HTERT RPE-1 (cell line): Measurements from ENCODE around the gene BHLHE23.

Experiments
- in situ Hi-C: fragments of 300-500 bp; cut with MboI; formaldehyde crosslinking; loops from 4 replicates; pipeline ENCODE4 v1.14.3; 2020; ENCODE audit warnings: low sequenced_read_pairs

Gene BHLHE23

DNA sequence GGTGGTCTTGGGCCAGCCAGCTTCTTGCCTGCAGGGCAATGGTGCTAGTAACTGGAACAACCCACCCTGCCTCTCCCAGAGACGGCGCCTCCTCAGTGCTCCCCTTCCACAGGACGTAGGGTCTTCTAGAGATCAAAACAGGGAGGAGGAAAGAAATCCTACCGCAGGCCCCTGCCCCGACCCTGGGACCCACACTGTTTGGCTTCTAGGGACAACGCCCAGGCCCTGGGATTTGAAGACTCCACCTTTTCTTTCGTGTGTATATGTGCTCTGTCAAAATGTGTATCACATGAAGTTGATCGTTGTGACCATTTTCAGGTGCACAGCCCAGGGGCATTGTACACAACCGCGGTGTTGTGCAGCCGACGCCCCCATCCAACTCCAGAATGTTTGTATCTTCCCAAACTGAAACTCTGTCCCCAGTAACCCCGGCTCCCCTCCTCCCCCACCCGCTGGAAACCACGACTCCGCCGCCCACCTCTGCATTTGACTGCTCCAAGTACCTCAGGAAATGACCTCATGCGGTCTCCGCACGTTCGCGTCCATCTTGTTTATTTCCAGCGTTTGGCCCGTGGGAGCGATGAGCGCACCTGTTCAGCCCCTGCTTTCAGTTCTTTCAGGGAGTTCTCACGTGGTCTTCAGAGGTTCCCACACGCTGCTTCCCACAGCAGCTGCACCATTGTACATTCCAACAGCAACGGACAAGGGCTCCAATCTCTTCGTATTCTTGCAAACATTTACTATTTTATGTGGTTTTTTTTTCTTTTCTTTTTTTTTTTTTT, 3.4 kb upstream of the BHLHE23 start:
- in situ Hi-C loops, result no loop called here

DNA sequence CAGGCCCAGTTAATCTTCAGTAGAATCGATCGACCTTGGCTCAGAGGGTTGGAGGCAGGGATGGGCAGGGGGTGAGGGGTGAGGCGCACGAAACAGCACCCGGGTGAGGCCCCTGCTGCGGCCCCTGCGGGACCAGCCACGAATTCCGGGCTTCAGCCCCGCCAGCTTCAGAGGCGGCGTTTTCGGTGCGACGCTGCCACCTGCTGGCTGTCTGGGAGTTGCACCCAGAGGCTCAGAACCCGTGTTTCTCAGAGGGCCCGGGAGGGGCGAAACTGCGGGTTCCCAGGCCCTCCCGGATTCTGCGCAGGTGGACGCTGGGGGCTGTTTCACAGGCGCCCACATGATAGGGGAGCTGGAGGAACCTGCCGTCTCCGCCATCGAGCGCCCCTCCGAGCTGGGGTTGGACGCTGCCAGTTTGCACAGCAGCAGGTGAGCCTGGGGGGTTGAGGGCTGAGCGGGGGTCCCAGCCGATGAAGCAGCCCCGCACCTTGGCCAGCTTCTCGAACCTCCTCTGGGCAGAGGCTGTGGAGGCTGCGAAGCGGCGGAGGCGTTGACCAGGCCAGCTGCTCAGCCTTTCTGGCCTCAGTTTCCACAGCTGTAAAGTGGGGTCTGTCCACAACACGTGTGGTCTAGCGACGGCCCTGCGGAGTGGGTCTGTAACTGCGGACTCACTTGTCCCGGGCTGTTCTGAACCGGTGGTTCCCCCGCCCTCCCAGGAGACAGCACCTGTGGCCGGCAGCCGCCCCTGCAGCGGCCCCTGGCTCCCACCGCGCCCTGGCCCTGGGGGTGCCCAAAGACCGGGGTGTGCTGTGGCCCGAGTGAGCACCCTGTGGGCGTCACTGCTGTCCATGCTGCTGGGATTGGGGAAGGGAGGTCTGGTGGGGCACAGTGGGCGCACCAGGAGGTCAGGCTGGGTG, 2.5 kb upstream of the BHLHE23 start:
- in situ Hi-C loops, result no loop called here

DNA sequence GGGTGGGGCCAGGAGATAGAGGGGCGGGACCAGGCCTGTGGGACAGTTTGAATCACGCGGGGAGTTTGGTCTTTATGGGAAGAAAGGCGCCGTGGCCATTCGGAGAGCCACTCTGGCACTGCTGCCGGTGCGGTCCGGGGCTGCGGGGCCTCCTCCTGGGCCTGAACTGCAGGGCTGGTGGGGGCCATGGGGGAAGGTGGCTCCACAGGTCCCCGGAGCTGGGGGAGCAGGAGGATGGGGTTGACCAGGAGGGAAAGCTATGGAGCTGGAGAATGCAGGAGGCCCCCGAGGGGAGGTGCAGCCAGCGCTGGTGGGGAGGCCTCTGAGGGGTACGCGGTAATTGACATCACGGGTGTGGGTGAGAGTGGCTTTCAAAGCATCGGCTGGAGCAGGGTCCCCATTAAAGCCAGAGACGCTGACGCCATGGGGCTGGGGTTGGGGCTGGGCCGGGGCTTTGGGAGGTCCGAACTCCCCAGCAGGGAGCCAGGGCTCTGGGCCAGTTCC, 1.8 kb upstream of the BHLHE23 start:
- in situ Hi-C loops, result no loop called here

DNA sequence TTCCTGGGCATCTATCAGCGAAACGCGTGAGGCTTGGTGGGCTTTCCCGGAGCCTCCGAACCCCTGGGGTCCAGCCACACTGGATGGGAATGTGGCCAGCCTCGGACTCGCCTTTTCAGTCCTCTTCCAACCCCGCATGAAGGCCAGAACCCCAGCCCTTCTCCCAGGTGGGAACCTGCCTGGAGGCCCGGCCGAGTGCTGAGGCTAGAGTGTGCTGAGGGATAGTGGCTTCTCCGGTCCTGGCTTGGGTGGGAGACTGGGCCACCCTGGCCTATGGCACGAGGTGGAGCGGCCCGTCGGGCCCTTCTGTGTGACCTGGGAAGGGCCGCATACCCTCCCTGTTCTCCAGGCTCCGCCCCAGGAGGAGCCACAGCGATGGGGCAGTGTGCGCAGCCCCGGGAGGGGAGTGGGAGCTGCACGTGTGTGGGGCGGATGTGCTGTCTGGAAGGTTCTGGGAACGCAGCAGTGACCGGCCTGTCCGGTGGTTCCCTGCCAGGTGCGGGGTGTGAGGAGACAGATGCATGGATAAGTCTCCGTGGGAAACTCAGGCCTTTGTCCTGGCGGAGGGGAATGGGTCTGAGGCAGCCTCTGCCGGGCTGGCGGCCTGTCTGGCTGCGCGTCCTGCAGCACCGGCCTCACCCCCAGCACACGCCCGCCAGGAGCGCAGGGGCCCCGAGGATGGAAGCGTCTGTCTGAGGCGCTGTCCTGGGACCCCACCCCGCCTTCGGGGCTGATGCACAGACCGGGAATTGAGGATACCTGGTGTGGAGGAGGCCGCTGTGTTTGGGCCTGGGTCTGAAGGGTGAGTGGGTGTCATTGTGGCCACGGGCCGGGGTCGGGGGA, 1.1 kb upstream of the BHLHE23 start:
- in situ Hi-C loops, result no loop called here

DNA sequence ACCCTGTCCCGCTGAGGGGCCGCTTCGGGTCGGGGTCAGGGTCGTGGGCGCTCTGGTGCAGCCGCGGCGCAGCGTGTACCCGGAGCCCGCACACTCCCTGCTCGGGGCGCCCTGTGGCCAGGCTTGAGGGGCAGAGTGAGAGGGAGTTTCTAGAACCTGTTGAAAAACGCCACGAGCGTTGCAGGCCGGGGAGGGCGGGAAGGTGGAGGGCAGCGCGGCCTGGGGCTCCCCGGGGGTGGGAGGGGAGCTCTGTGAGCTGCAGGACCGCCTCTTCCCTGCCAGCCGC, 539 bp upstream of the BHLHE23 start:
- in situ Hi-C loops, result no loop called here

DNA sequence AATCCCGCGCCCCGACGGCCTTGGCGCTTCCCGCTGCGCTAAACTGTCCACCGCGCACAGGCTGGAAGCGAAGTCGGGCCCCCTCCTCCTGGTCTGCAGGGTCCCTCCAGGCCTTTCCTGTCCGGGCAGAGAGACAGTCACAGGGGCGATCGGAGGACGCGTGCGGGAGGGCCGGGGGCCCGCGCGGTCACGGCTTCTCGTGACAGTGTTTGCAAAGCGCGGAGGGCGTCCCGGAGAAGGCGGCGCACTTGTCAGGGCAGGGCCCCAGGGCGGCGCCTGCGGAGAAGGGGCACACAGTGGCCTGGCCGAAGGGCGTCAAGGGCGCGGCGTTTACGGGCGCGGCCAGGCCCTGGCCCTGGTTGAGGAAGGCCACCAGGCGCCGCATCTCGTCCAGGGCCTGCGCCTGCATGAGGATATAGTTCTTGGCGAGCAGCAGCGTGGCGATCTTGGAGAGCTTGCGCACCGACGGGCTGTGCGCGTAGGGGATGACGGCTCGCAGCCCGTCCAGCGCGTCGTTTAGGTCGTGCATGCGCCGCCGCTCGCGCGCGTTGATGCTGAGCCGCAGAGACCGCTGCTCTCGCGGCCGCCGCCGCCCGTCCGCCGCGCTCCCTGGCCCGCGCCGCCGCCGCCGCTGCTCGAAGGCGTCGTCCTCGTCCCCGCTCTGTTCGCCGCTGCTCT, 763 bp downstream of the BHLHE23 start:
- in situ Hi-C loops, result no loop called here

DNA sequence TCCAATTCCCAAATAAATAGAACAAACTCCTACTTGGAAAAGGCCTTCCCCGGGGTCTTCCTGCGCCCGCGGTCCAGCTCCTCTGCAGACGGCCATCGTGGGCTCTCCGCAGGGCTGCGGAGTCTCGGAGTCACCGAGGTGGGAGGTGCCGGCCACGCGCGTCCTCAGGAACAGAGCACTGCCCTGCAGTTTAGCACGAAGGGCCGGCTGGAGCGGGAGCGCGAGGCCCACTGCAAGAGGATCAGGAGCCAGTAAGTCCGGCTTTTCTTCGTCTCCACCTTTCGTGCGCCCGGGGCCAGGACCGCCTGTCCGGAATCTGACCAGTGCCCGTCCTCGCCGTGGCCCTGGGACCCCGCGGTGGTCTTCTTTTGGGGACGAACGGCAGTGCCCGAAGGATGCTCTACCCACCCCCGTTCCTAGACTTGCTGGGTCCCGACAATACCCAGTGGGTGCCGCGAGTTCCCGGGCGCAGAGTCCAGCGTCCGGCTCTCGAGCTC, 1.4 kb downstream of the BHLHE23 start:
- in situ Hi-C loops, result no loop called here

DNA sequence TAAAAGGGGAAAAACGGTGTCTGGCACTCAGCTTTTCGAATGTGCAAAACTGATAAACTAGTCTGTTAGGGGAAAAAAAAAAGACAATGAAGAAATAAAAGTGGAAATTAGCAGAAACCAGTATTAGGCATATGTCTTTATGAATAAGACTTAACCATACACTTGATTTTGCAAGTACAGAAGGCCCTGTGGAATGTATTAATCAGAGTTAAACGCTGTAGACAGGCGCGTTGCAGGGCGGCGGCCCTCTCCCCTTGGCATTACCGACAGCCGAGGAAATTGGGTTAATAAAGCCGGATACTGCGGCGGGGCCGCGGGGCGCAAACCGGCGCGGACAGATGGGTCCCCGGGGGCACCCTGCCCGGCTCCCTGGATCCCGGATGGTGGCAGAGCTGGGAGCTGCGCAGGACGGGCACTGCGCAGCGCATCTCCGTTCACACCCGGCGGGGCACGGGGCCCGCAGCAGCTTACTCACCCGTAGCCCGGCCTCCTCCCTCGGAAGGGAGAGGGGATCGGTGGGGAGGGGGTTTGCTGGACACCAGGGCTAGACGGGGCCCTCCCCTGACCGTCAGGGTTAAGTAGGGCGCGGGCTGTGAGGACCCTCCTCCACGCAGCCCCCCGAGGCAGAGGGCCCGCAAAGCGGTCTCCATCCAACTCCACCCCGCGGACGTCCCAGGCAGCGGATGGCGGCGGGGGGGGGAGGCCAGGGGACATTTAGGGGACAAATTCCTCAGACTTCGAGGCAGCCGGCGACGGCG, 2.0 kb downstream of the BHLHE23 start:
- in situ Hi-C loops, result no loop called here

DNA sequence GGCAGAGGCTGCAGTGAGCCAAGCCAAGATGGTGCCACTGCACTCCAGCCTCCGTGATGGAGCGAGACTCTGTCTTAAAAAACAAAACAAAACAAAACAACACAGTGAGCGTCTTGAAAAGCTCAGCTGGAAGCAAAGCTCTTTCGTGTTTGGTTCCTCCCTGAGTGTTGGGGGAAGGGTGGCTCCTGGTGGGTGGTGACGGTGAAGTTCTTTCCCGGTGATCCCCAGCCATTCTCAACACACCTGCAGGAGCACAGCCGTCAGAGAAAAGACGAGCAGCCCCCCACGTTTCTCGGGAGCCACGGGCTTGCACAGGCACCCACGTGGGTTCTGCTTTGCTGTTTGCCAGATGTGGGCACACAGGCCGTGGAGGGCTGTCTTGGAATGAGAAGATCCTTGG, 3.2 kb downstream of the BHLHE23 start:
- in situ Hi-C loops, result no loop called here

DNA sequence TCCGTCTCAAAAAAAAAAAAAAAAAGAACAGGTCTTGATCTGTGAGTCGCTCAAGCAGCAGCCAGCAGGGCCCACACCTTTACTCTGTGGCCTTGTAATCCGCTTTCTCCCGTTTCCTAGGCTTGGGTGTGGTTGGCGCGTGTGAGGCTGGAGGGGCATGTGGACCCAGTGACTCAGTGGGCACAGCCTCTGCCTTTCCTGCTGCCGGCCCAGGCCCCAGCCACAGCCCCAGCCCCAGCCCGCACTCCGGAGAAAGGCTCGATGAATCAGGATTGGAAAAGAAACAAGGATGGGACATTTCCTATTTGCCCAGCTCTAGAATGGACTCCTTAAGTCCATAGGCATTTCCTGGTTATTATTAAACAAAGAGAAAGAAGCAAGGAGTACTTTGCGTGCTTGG, 4.3 kb downstream of the BHLHE23 start:
- in situ Hi-C loops, result no loop called here

DNA sequence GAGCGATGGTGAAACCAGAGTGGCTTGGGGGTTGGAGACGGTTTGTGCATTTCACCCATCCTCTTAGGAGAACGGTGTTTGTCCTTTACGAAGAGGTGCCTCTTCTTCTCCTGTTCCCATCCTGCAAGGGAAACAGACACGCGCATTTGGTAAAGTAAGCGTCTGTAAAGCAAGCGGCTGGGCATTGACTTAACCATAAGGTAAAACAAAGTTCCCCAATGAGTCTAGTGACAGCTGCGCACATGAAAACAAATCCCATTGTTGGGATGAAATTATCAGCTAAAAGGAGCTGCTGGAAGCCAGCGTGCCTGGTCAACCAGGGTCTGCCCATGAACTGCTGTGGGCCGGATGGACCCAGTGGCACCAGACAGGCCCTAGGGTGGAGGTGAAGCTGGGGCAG, 5.8 kb downstream of the BHLHE23 start:
- in situ Hi-C loops, result no loop called here

DNA sequence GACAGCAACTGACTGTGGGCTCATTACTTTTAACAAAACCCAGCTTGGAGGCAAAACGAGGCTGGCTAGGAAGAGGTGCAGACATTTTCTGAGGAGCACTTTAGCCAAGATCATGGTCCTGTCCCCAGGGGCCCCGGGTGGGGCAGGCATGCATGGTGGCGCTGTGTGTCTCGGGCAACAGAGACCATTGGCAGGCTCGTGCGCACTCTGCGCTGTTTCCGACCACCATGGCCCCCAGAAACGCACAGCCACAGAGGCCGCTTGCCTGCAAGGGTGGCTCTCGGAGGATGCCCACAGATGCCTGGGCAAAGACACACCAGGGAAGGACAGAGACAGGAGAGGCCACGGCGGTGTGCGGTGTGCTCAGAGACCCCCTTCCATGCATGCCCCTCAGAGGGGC, 6.7 kb downstream of the BHLHE23 start:
- in situ Hi-C loops, result no loop called here

DNA sequence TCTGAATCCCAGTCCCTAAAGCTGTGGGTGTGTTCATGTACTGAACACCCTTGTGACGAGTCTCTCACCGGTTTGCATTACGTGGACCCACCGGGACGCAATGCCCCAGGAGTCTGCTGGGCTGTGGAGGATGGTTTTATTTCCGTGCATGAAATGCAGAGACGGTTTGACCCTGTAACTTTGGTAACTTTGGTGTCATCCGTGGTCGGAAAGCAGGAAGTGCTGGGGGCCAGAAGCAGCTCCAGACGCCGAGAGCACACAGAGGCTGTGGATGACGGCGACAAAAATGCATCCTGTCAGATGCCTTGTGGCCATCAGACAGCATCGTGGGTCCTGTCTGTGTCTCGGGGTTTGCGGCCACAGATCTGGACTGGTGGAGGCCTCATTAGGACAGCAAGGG, 7.2 kb downstream of the BHLHE23 start:
- in situ Hi-C loops, result no loop called here

DNA sequence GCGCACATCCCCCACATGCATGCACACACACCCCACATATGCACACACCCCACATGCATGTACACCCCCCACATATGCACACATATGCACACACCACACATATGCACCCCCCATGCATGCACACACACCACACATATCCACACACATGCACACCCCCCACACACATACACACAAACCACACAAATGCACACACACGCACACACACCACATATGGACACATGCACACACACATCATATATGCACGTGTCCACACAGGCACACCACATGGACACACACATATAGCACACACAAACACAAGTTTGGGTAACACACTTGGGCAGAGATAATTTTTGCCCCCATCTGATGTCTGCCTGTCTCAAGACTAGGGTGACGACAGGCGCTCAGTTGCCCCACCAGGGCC, 8.3 kb downstream of the BHLHE23 start:
- in situ Hi-C loops, result no loop called here

DNA sequence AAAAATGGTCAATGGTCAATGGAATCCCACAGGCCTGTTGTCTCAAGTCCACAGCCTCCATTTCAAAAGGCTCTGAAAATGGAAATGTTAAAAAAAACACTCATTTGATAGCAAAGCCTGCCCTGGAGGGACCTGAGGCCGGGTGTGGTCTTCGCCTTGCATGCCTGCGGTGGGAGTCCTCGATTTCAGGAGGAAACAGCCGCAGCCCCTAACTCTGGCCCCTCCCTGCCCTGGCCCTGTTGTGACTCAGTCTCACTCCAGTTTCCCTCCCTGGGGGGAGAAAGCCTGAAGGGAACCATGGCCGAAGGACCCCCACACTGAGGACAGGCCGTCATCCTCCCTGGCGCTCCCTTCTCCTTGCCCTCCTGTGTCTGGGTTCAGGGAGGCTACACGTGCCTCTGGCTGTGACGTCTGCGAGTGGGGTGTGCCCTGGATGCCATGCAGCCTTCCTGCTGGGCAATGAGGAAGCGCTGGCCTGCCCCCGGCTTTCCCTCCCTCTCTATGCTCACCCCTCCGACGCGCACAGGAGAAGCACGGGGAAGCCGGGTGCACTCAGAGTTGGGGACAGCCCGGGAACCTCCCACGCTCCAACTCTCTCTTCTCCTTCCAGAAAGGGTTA, 9.2 kb downstream of the BHLHE23 start:
- in situ Hi-C loops, result no loop called here

DNA sequence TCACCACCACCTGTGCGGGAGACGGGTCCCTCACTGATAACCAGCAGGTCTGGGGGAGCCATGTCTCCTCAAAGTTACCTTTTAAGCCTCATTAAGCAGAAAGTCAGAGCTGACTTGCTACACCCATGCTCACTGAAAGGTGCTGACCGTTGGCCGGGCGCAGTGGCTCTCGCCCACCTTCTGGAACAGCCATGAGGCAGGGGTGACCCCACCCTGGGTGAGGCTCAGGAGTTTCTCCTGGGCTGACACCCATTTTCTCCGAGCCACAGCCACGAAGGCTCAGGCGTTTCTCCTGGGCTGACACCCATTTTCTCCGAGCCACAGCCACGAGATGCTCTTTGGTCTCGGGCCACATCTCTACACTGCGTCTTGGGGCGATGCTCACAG, 10.2 kb downstream of the BHLHE23 start:
- in situ Hi-C loops, result no loop called here

DNA sequence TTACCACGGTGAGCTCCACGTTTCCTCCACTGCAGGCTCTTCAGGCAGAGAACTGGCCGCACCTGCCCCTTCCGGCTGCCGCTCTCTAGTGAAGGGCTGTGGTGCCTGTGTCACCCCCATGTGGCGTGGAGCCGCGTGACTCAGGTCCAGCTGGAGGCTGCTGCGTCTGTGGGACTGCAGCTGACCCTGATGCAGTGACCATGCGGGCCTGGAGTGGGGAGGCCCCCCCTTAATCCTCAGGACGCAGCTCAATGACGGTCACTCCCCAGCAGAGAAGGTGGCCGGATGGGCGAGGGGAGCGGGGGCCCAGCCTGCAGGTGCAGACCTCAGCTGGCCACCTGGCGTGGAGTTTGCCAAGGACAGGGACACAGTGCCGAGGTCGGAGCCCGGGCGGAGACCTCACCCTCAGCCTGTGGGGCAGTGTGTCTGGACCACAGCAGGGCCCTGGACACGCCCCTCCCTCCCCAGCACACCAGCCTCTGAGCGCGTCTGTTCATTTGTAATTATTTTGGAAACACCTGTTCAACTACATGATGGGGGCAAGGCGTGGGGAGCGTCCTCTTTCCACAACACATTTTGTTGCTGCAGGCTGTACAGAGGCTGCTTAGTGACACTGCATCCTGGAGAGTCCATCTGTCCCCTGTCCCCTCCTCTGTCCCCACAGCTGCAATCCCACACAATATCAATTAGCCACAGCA, 10.7 kb downstream of the BHLHE23 start:
- in situ Hi-C loops, result no loop called here

DNA sequence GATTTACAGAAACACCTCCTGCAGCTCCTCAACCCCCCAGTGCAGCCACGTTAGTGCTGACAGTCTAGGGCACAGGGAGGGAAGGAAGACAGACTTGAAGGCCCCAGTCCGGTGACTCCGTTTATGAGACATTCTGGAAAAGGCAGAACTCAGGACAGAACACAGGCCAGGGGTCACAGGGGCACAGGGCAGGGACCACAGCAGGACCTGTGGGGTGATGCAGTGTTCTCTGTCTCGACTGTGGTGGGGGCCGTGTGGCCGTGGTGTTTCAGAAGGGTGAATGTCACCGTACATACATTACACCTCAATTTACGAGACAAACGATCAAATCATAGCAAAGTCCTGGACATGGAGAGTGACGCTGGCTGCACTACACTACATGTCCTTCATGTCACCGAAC, 11.3 kb downstream of the BHLHE23 start:
- in situ Hi-C loops, result no loop called here

DNA sequence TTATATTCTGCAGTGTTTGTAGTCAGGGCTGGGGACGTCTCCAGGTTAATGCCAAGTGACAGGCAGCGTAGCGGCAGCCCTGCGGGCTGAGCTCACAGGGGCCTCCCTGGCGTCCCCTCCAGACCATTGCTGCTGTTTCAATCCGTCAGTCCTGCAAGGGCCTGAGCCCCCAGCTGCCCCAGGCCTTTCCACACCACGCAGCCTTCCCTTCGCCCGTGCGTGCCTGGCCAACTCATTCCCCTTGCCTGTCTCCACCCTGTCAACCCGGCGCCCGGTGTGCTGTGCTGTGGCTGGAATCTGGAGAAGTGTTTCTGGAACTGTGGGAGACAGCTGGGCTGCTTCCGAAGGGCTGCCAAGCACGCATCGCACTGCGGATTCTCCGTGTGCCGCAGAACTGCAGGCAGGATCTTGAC, 11.9 kb downstream of the BHLHE23 start:
- in situ Hi-C loops, result no loop called here
